GM18909 (cell line): ENCODE measurements around the gene HOXD4.

Source experiments
- ATAC-seq: cut with Tn5 transposase; IDR thresholded peaks from one replicate; pipeline ENCODE4 v1.9.1; 2021; ENCODE audit warnings: mild to moderate bottlenecking; ENCODE audit not compliant: unreplicated experiment, poor library complexity

Gene HOXD4

DNA sequence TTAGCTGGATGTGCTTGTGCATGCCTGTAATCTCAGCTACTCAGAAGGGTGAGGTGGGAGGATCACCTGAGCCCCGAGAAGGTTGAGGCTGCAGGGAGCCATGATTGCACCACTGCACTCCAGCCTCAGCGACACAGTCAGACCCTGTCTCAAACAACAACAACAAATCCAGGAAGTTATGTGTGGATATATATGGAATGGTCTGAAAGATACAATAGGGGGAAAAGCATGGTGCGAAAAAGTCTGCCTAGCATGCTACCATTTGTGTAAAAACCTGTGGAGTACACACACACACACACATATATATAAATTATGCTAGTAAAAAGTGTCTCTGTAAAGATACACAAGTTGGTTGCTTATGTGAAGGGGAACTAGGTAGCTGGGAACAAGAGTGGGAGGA is 30.2 kb downstream of the HOXD4 start:
- ATAC-seq = no peak

DNA sequence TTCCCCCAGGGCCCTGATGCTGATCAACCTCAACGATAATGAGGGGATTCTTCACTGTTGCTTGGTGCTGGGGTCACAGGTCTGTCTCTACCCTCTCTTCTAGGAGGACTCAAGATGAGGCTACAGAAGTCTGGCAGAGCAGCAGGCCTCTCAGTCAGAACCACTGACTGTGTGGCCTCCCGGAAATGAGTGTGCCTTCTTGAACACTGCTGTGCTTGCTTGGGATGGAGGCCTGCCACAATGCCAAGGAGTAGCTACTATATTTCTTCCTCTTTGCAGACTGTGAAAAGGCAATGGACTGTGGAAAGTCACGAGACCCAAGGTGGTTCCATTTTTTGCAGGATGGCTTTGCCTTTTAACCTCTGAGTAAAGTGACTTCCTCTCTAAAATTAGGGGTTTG is 31.3 kb downstream of the HOXD4 start:
- ATAC-seq = no peak

GRCh38 chr2:176184749-176185148 is 33.4 kb downstream of the HOXD4 start:
- ATAC-seq = no peak

DNA sequence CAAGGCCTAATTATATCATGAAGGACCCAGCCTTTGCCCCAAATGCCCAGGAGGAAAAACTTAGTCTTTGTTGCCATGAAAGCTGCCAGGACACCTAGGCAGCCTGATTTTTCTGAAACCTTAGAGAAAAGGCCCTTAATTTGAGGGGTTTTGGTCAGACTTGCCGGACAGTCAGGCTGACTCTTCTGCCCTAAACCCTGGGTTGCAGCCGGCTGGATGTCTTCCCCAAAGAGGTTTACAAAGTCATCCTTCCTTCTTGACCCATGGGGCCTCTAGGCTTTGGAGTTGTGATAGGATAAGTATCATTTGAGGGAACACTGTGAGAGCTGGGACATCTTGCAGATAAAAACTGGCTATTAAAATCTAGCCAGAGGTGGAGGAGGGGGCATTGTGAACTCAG is 34.7 kb downstream of the HOXD4 start:
- no peak for ATAC-seq

GRCh38 chr2:176187200-176187898 is 36.0 kb downstream of the HOXD4 start:
- ATAC-seq = no peak

DNA sequence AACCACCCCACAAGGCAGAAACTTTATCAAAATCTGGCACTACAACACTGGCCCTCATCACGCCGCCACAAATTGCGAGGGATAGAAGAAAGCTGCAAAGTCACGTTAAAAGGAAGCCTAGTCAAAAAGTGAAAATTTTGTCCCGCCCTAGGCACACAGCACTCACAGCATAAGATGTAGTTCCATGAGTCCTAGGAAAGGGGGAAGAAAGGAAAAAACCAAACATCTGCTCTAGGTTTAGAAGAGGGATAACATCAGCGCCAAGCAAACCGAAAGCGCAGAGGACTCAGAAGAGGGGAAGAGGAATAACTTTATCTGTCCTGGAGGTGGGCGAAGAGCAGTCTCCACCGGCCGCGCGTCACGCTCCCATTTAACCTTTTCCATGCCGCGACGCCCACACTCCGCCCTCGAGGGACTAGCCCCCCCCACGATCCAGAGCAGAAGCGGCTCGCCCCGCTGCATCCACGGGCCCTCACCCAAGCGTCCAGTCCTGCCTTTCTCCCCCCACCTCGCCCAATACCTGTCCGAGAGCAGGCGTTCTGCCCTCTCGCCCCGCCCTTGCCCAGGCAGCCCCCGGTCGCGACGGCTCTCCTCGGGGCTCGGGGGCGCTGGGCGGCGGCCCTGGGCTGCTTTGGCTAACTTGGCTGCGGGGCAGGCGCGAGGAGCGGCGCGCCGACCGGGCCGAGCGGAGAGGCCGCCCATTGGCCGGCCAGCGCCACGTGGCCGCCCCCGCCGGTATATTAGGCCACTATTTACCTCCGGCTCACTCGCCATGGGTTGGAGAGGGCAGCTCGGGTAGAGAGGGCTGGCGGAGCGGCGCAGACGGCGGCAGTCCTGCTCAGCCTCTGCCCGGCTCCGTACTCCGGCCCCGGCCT is 36.8 kb downstream of the HOXD4 start, which contains the start of gene HOXD1:
Gene HOXD1, plus strand, starts transcription at position 770 of the 875 bp plus-strand sequence. CDS start 134 bp downstream, outside the sequence.
- ATAC-seq = no peak

- ATAC-seq = no peak
Measured at GRCh38 chr2:176188774-176189680, 37.7 kb downstream of the HOXD4 start.

GRCh38 chr2:176189681-176190641 is 38.6 kb downstream of the HOXD4 start:
- no peak for ATAC-seq

- no peak for ATAC-seq
Measured at GRCh38 chr2:176192351-176192750, 41.0 kb downstream of the HOXD4 start.

DNA sequence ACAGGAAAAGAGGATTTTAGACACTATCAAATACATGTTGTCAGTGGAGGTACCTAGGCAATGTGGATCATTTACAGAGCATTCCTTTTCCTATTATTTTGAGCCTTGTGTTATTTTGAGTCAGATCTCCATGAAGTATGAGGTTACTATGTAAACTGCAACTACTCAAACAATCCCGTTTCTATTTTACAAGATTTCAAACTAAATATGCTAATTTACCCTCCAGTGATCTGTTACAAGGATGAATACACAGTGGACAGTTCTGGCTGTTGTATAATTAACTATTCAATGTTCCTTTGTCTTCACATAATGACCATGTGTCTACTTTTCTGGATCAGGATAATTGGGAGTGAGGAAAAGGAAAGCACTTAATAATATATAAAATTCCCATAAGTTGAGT is 41.7 kb downstream of the HOXD4 start:
- no peak for ATAC-seq

DNA sequence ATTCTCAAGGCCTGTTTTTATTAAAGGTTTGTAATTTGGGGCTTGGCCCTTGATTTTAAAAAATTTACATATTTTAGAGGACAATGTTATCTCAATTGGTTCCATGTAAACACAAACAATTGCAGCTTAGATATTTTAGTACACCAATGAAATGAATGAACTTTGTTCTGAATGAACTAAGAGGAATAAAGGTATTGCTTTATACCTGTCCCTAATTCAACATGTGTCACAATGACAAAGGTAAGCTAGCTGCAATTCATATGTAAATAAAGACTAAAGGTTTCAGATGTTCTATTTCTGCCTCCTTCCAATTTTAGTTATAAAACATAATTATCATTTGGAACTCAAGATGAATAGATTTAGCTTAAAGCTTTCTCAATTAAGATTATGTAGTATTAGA is 48.6 kb downstream of the HOXD4 start:
- ATAC-seq = no peak

DNA sequence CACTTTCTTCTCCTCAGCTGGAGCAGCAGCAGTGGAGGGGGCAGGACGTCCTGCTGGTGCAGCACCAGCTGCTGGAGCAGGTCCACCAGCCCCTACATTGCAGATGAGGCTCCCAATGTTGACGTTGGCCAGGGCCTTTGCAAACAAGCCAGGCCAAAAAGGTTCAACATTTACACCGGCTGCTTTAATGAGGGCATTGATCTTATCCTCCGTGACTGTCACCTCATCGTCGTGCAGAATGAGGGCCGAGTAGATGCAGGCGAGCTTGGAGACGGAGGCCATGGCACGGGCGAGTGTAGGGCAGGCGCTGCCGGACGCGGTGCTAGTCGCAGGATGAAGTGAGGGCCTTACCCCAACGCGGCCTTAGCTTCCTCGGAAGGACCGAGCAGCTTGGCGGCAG is 49.6 kb downstream of the HOXD4 start:
- no peak for ATAC-seq

- no peak for ATAC-seq
Measured at GRCh38 chr2:176202491-176202890, 51.1 kb downstream of the HOXD4 start.
